ENCODE measurements around the gene PSMA4. TPM values are rescaled to one million over a fixed set of nuclear protein-coding genes. Genes with fewer than 3 reads are reported as not detected.
"Not testable (repeated sequence)": the region's sequence is repeated elsewhere in the genome, so short reads cannot be mapped to it uniquely, and the experiment has no call there.

PSMA4 gene
- total RNA-seq, 1 experiment from 2014 or later, result 575 TPM

GRCh38 chr15:78551902-78552301 lies 11.7 kb downstream of the PSMA4 start:
- DNase-seq (ENCODE audit: low read depth), result no peak

- no peak for DNase-seq (ENCODE audit: low read depth)
Measured at GRCh38 chr15:78552597-78552996, 12.4 kb downstream of the PSMA4 start.

GRCh38 chr15:78560201-78560600 lies 20.0 kb downstream of the PSMA4 start:
- DNase-seq (ENCODE audit: low read depth), result not testable (repeated sequence)

- DNase-seq (ENCODE audit: low read depth), result no peak
Measured at GRCh38 chr15:78561490-78561889, 21.2 kb downstream of the PSMA4 start.

- no peak for DNase-seq (ENCODE audit: low read depth)
Measured at GRCh38 chr15:78563092-78563491, 22.8 kb downstream of the PSMA4 start.

- no peak for DNase-seq (ENCODE audit: low read depth)
Measured at GRCh38 chr15:78564743-78565096, 24.5 kb downstream of the PSMA4 start.

- peak; percentile 89 for DNase-seq (ENCODE audit: low read depth)
Measured at GRCh38 chr15:78565097-78565950, 25.1 kb downstream of the PSMA4 start, which contains the start of gene CHRNA5. CHRNA5 (plus strand) TSS chr15:78565520; CDS start chr15:78565720, 200 bp downstream.

GRCh38 chr15:78565951-78566774 lies 25.9 kb downstream of the PSMA4 start:
- DNase-seq (ENCODE audit: low read depth), result peak; percentile 51

GRCh38 chr15:78567531-78567930 lies 27.3 kb downstream of the PSMA4 start:
- no peak for DNase-seq (ENCODE audit: low read depth)

GRCh38 chr15:78570710-78571109 lies 30.5 kb downstream of the PSMA4 start:
- DNase-seq (ENCODE audit: low read depth), result peak; percentile 14

- DNase-seq (ENCODE audit: low read depth), result no peak
Measured at GRCh38 chr15:78571382-78571781, 31.1 kb downstream of the PSMA4 start.

- DNase-seq (ENCODE audit: low read depth), result no peak
Measured at GRCh38 chr15:78573416-78573815, 33.2 kb downstream of the PSMA4 start.

GRCh38 chr15:78574944-78575343 lies 34.7 kb downstream of the PSMA4 start:
- DNase-seq (ENCODE audit: low read depth), result no peak

- DNase-seq (ENCODE audit: low read depth), result no peak
Measured at GRCh38 chr15:78597583-78597982, 57.3 kb downstream of the PSMA4 start.

- DNase-seq (ENCODE audit: low read depth), result no peak
Measured at GRCh38 chr15:78598348-78598747, 58.1 kb downstream of the PSMA4 start.

- DNase-seq (ENCODE audit: low read depth), result no peak
Measured at GRCh38 chr15:78599189-78599588, 58.9 kb downstream of the PSMA4 start.

Other genes with a start within 250 kb of the PSMA4 start
- gene SKIC8, start 240.8 kb upstream of the PSMA4 start, total RNA-seq (2014; rRNA removed; shearing (Covaris generic)), result 61.7 and 64.5 TPM in 2 replicates
- not detected in 2 replicates for gene CRABP1, start 200.1 kb upstream of the PSMA4 start, total RNA-seq (2014; rRNA removed; shearing (Covaris generic))
- gene IREB2, start 102.2 kb upstream of the PSMA4 start, total RNA-seq (2014; rRNA removed; shearing (Covaris generic)), result 10.3 and 16.4 TPM in 2 replicates
- gene HYKK, start 32.9 kb upstream of the PSMA4 start, total RNA-seq (2014; rRNA removed; shearing (Covaris generic)), result 5.6 and 9.6 TPM in 2 replicates
- gene CHRNA5, start 25.1 kb downstream of the PSMA4 start, total RNA-seq (2014; rRNA removed; shearing (Covaris generic)), result 5.0 and 14.7 TPM in 2 replicates
- not detected in 2 replicates for gene CHRNA3, start 80.6 kb downstream of the PSMA4 start, total RNA-seq (2014; rRNA removed; shearing (Covaris generic))
- not detected in 2 replicates for gene CHRNB4, start 100.8 kb downstream of the PSMA4 start, total RNA-seq (2014; rRNA removed; shearing (Covaris generic))

Data from M059J (cell line).